NT2/D1 (cell line): ENCODE data around the gene PLCL1.

Experiments used
- SUZ12 ChIP-seq: IDR thresholded peaks from 2 replicates; pipeline ENCODE4 v1.6.1; 2011; ENCODE audit not compliant: insufficient read length, insufficient read depth; ENCODE audit errors: extremely low read depth
- YY1 ChIP-seq: IDR thresholded peaks from 2 replicates; pipeline ENCODE4 v1.6.1; 2011; ENCODE audit not compliant: insufficient read length, insufficient read depth
- ZNF274 ChIP-seq: IDR thresholded peaks from 2 replicates; pipeline ENCODE4 v1.6.1; 2011; ENCODE audit warnings: mild to moderate bottlenecking, low read depth, low read length

- TF ChIP-seq YY1 (no peak), SUZ12 (no peak), ZNF274 (no peak)
Observed at GRCh38 chr2:197934934-197935289, 130.5 kb downstream of the PLCL1 start.
